CD4-positive, alpha-beta T cell (primary cell): ENCODE measurements around the gene MOXD1. TPM values are rescaled to one million over a fixed set of nuclear protein-coding genes. Genes with fewer than 3 reads are reported as not detected.

ENCODE experiments used
- ATAC-seq: fragments of 200-7000 bp; cut with Tn5 transposase; one replicate; pipeline ENCODE4 v1.10.0; 2022; ENCODE audit warnings: mild to moderate bottlenecking; ENCODE audit not compliant: poor library complexity
- CTCF ChIA-PET: fragments of 350-600 bp; sonication (Branson Sonifier 250); formaldehyde crosslinking; loops from one replicate; lab custom pipeline; 2021; ENCODE audit warnings: antibody characterized with exemption, inconsistent platforms; lab: Charles Lee
- POLR2A ChIA-PET: fragments of 350-600 bp; sonication (Branson Sonifier 250); formaldehyde crosslinking; loops from one replicate; lab custom pipeline; 2021; ENCODE audit warnings: antibody characterized with exemption, inconsistent platforms; lab: Charles Lee
- DNase-seq, 14 experiments: peaks; one replicate each; pipeline ENCODE4 v3.0.0-alpha.2; 2013 to 2020; ENCODE audit warnings: mixed read lengths in 2 of 14
- H3K27ac ChIP-seq, 2 donors: one replicate each; pipeline versions ENCODE4 v1.5.1 to v1.7.0; 2013; ENCODE audit warnings: low read length in 2 of 2, low read depth in 1 of 2, mild to moderate bottlenecking in 1 of 2
- H3K27me3 ChIP-seq, 2 experiments: 1 replicate in 1 of 2; 2 replicates in 1 of 2; pipeline versions ENCODE4 v1.6.1 to v1.7.0; 2013; ENCODE audit warnings: low read length in 2 of 2, control low read depth in 1 of 2, mild to moderate bottlenecking in 1 of 2, moderate library complexity in 1 of 2; ENCODE audit not compliant: insufficient read depth in 2 of 2, control insufficient read depth in 1 of 2
- H3K36me3 ChIP-seq: one replicate; pipeline ENCODE4 v1.6.1; 2013; ENCODE audit warnings: low read length, control low read depth; ENCODE audit not compliant: insufficient read depth
- H3K4me1 ChIP-seq: one replicate; pipeline ENCODE4 v1.6.1; 2013; ENCODE audit warnings: low read length, control low read depth; ENCODE audit not compliant: insufficient read depth
- H3K4me3 ChIP-seq: one replicate; pipeline ENCODE4 v1.5.1; 2013; ENCODE audit warnings: mild to moderate bottlenecking, low read length, moderate library complexity
- H3K9me3 ChIP-seq, 2 experiments: 1 replicate in 1 of 2; 2 replicates in 1 of 2; pipeline versions ENCODE4 v1.6.1 to v1.7.0; 2013; ENCODE audit warnings: low read length in 2 of 2, mild to moderate bottlenecking in 2 of 2, control low read depth in 1 of 2, moderate library complexity in 1 of 2; ENCODE audit not compliant: control insufficient read depth in 1 of 2, insufficient read depth in 1 of 2
- H3K27ac Mint-ChIP-seq: one replicate; pipeline ENCODE4 v1.8.0; 2020; ENCODE audit warnings: mixed read lengths
- H3K27me3 Mint-ChIP-seq: one replicate; pipeline ENCODE4 v1.8.0; 2021; ENCODE audit warnings: mixed read lengths
- H3K36me3 Mint-ChIP-seq: one replicate; pipeline ENCODE4 v1.8.0; 2021; ENCODE audit warnings: low read depth, mixed read lengths
- H3K4me1 Mint-ChIP-seq: one replicate; pipeline ENCODE4 v1.8.0; 2021; ENCODE audit warnings: low read depth, mixed read lengths
- H3K4me3 Mint-ChIP-seq: one replicate; pipeline ENCODE4 v1.8.0; 2020; ENCODE audit warnings: mild to moderate bottlenecking, mixed read lengths
- H3K9me3 Mint-ChIP-seq: one replicate; pipeline ENCODE4 v1.8.0; 2020; ENCODE audit warnings: mixed read lengths
- CTCF ChIP-seq: fragments of 200-600 bp; IDR thresholded peaks from one replicate; pipeline ENCODE4 v1.8.0; 2022; ENCODE audit warnings: antibody characterized with exemption, mild to moderate bottlenecking
- intact Hi-C, 2 experiments: fragments of 100-400 bp; cut with DNase I in 1 of 2; cut with micrococcal nuclease in 1 of 2; formaldehyde crosslinking; loops; one replicate each; pipeline versions ENCODE4 v1.15.1 to v1.9.0; 2023 to 2025; cut with DNase I, micrococcal nuclease
- total RNA-seq, 174 experiments: library from RNA in 2 of 174; stranded (reverse) in 2 of 174; gene quantifications; one replicate each; pipeline ENCODE4 v1.2.3 and lab custom pipeline; 2021 to 2026

The MOXD1 gene
- total RNA-seq, 2 experiments from 2014 or later: not detected

- TF ChIP-seq CTCF: no peak
- intact Hi-C loops: no loop called here
- H3K4me1 Mint-ChIP-seq: no peaks in the 10 kb centered on the region
- CTCF ChIA-PET: no interaction called here
- peaks cover 38% of the 10 kb centered on the region for H3K27me3 Mint-ChIP-seq
- peaks cover 0 to 4% of the 10 kb centered on the region in 2 experiments for H3K27me3 ChIP-seq
- DNase-seq: no peak
- H3K9me3 ChIP-seq: peaks cover 0 to 8% of the 10 kb centered on the region in 2 experiments
- no peak overlapping the region for H3K27ac Mint-ChIP-seq
- peaks cover 1% of the 10 kb centered on the region for H3K9me3 Mint-ChIP-seq
- no peak overlapping the region for H3K27ac ChIP-seq
- H3K4me1 ChIP-seq: no peaks in the 10 kb centered on the region
- no peaks in the 10 kb centered on the region for H3K36me3 Mint-ChIP-seq
- POLR2A ChIA-PET: no interaction called here
- no peaks in the 10 kb centered on the region for H3K36me3 ChIP-seq
- H3K4me3 Mint-ChIP-seq: no peak overlapping the region
- ATAC-seq: no peak
- no peak overlapping the region for H3K4me3 ChIP-seq
Observed at GRCh38 chr6:132412656-132413498, 11.6 kb upstream of the MOXD1 start.

- ChIA-PET CTCF (no interaction called here), POLR2A (no interaction called here)
- Histone ChIP-seq H3K27ac (no peak overlapping the region), H3K9me3 (peaks cover 0 to 2% of the 10 kb centered on the region in 2 experiments), H3K36me3 (no peaks in the 10 kb centered on the region), H3K4me1 (no peaks in the 10 kb centered on the region), H3K4me3 (no peak overlapping the region), H3K27me3 (peaks cover 0 to 4% of the 10 kb centered on the region in 2 experiments)
- H3K4me3 Mint-ChIP-seq: no peak overlapping the region
- H3K36me3 Mint-ChIP-seq: no peaks in the 10 kb centered on the region
- intact Hi-C loops: no loop called here
- ATAC-seq: no peak
- peaks cover 3% of the 10 kb centered on the region for H3K9me3 Mint-ChIP-seq
- H3K27me3 Mint-ChIP-seq: peaks cover 48% of the 10 kb centered on the region
- TF ChIP-seq CTCF: no peak
- H3K27ac Mint-ChIP-seq: no peak overlapping the region
- H3K4me1 Mint-ChIP-seq: no peaks in the 10 kb centered on the region
- no peak for DNase-seq
Observed at GRCh38 chr6:132411296-132411695, 10.0 kb upstream of the MOXD1 start.

GRCh38 chr6:132410830-132411229 lies 9.6 kb upstream of the MOXD1 start:
- TF ChIP-seq CTCF: no peak
- Histone ChIP-seq H3K4me1 (no peaks in the 10 kb centered on the region), H3K36me3 (no peaks in the 10 kb centered on the region), H3K27me3 (peaks cover 0 to 4% of the 10 kb centered on the region in 2 experiments), H3K9me3 (no peaks in the 10 kb centered on the region), H3K4me3 (no peak overlapping the region), H3K27ac (no peak overlapping the region)
- Mint-ChIP-seq H3K4me1 (no peaks in the 10 kb centered on the region), H3K9me3 (peaks cover 3% of the 10 kb centered on the region), H3K27ac (no peak overlapping the region), H3K27me3 (peaks cover 53% of the 10 kb centered on the region), H3K36me3 (no peaks in the 10 kb centered on the region), H3K4me3 (no peak overlapping the region)
- ATAC-seq (no peak), DNase-seq (no peak)
- intact Hi-C loops: no loop called here
- CTCF ChIA-PET: no interaction called here
- POLR2A ChIA-PET: no interaction called here
